SH-SY5Y (cell line): ENCODE results near the gene ZNF445.

Experiments used
- GATA2 ChIP-seq: IDR thresholded peaks from 2 replicates; pipeline ENCODE4 v1.6.1; 2011; ENCODE audit warnings: mild to moderate bottlenecking, low read depth, low read length
- GATA3 ChIP-seq: IDR thresholded peaks from 2 replicates; pipeline ENCODE4 v1.6.1; 2011; ENCODE audit warnings: low read depth, mild to moderate bottlenecking, low read length, moderate library complexity

GRCh38 chr3:44501971-44502370 lies 24.5 kb upstream of the ZNF445 start:
- TF ChIP-seq GATA2 (no peak), GATA3 (no peak)
